HEK293T (cell line): ENCODE measurements around the gene TIMM10.

Source experiments
- BHLHE40 ChIP-seq: fragments of 450-650 bp; IDR thresholded peaks from 2 replicates; pipeline ENCODE4 v1.6.1; 2016; ENCODE audit warnings: mild to moderate bottlenecking, moderate library complexity, borderline replicate concordance
- SUZ12 ChIP-seq: fragments of 450-650 bp; IDR thresholded peaks from 2 replicates; pipeline ENCODE4 v1.6.1; 2016; ENCODE audit warnings: mild to moderate bottlenecking
- ZNF384 ChIP-seq: fragments of 450-650 bp; IDR thresholded peaks from 2 replicates; pipeline ENCODE4 v1.6.1; 2016

DNA sequence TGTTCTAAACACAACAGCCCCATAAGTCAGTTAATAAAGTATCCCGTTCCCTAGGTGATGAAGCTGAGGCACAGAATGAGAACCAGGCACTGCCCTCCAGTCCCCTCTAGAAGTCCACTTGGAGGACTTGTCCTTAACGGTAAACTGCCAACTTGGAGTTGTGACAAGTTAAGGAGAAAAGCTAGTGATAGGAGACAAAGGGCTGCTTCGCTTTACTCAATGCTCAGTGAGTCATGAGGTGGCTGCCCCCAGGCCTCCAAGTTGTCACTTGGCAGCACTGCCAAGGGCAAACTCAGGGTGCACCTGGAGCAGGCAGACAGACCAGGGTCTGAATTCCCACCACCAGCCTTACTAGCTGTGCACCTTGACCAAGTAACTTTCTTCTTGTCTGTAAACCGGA is 28.6 kb downstream of the TIMM10 start:
- no peak for TF ChIP-seq BHLHE40
- no peak for TF ChIP-seq ZNF384
- no peak for TF ChIP-seq SUZ12
